PC-3 (cell line): Measurements from ENCODE around the gene AKT1.

Experiments
- CTCF ChIP-seq: fragments of 300-600 bp; sonication (generic); conservative IDR thresholded peaks from 2 replicates; pipeline ENCODE4 v1.5.1; 2017; ENCODE audit warnings: antibody characterized with exemption, low read depth, mild to moderate bottlenecking, low read length
- EZH2 ChIP-seq: fragments of 300-600 bp; sonication (generic); IDR thresholded peaks from one replicate; pipeline ENCODE4 v1.6.1; 2017; ENCODE audit warnings: antibody characterized with exemption, mild to moderate bottlenecking, low read length; ENCODE audit not compliant: unreplicated experiment
- EZH2phosphoT487 ChIP-seq: fragments of 300-600 bp; sonication (generic); IDR thresholded peaks from 2 replicates; pipeline ENCODE4 v1.6.1; 2018; ENCODE audit warnings: mild to moderate bottlenecking, antibody characterized with exemption, low read length, borderline replicate concordance

GRCh38 chr14:104782086-104782807 is 13.3 kb downstream of the AKT1 start:
- no peak for TF ChIP-seq CTCF
- no peak for TF ChIP-seq EZH2phosphoT487
- no peak for TF ChIP-seq EZH2
